Naive B cell (primary cell): ENCODE results near the gene ADRB1. TPM values are rescaled to one million over a fixed set of nuclear protein-coding genes. Genes with fewer than 3 reads are reported as not detected.
A peak's percentile ranks its signal among the peaks of the same experiment; 100 is the strongest.

Source experiments
- ATAC-seq, 2 donors: fragments of 150-1000 bp; cut with Tn5 transposase; 2 replicates each; pipeline ENCODE4 v1.10.0; 2021; ENCODE audit warnings: low read depth in 2 of 2, mild to moderate bottlenecking in 2 of 2, moderate library complexity in 2 of 2
- DNase-seq: peaks from one replicate; pipeline ENCODE4 v3.0.0; 2022
- H3K27ac Mint-ChIP-seq, 6 donors: one replicate each; pipeline ENCODE4 v1.8.0; 2020 to 2022; ENCODE audit warnings: mild to moderate bottlenecking in 6 of 6, mixed read lengths in 6 of 6, moderate library complexity in 5 of 6, inconsistent platforms in 2 of 6
- H3K27me3 Mint-ChIP-seq, 3 donors: one replicate each; pipeline ENCODE4 v1.8.0; 2021 to 2022; ENCODE audit warnings: mixed read lengths in 3 of 3, mild to moderate bottlenecking in 1 of 3
- H3K36me3 Mint-ChIP-seq, 2 donors: one replicate each; pipeline ENCODE4 v1.8.0; 2020 to 2022; ENCODE audit warnings: mixed read lengths in 2 of 2, inconsistent platforms in 1 of 2, mild to moderate bottlenecking in 1 of 2
- H3K4me1 Mint-ChIP-seq, 3 donors: one replicate each; pipeline ENCODE4 v1.8.0; 2020 to 2022; ENCODE audit warnings: mixed read lengths in 3 of 3, inconsistent platforms in 1 of 3, mild to moderate bottlenecking in 1 of 3, moderate library complexity in 1 of 3
- H3K4me3 Mint-ChIP-seq, 8 donors: one replicate each; pipeline ENCODE4 v1.8.0; 2020 to 2022; ENCODE audit warnings: mild to moderate bottlenecking in 8 of 8, mixed read lengths in 8 of 8, moderate library complexity in 8 of 8, inconsistent platforms in 2 of 8
- H3K9me3 Mint-ChIP-seq, 7 donors: one replicate each; pipeline ENCODE4 v1.8.0; 2020 to 2022; ENCODE audit warnings: mixed read lengths in 7 of 7, mild to moderate bottlenecking in 5 of 7, inconsistent platforms in 2 of 7, moderate library complexity in 1 of 7
- polyA plus RNA-seq, 6 donors: library from polyadenylated mRNA; unstranded; fragments of 300-500 nt; fragmentation: Illumina TruSeq; gene quantifications; one replicate each; pipeline ENCODE4 v1.2.3, GENCODE V29; 2021; ENCODE audit warnings: low read depth in 6 of 6

The ADRB1 gene
- polyA plus RNA-seq, 6 donors from 2014 or later, result 0.66 TPM; not detected in 5

- Mint-ChIP-seq H3K4me3 (peak overlapping the region in 4 of 8 donors; percentile 5 to 76 (median 29)), H3K27ac (peak overlapping the region in 3 of 6 donors; percentile 33 to 75 (median 33)), H3K36me3 (no peaks in the 10 kb centered on the region), H3K9me3 (no peaks in the 10 kb centered on the region), H3K27me3 (no peaks in the 10 kb centered on the region), H3K4me1 (peaks cover 21 to 50% (median 48%) of the 10 kb centered on the region in 3 donors)
- DNase-seq (no peak), ATAC-seq (no peak)
Measured at GRCh38 chr10:114070710-114071109, 27.0 kb downstream of the ADRB1 start.

GRCh38 chr10:114071178-114071577, 27.5 kb downstream of the ADRB1 start:
- Mint-ChIP-seq H3K9me3 (no peaks in the 10 kb centered on the region), H3K4me3 (no peak overlapping the region), H3K36me3 (no peaks in the 10 kb centered on the region), H3K27me3 (no peaks in the 10 kb centered on the region), H3K4me1 (peaks cover 21 to 52% (median 48%) of the 10 kb centered on the region in 3 donors), H3K27ac (peak overlapping the region in 1 of 6 donors; percentile 75)
- no peak for ATAC-seq
- DNase-seq, result no peak

GRCh38 chr10:114073395-114074186, 29.9 kb downstream of the ADRB1 start:
- Mint-ChIP-seq H3K27me3 (no peaks in the 10 kb centered on the region), H3K36me3 (no peaks in the 10 kb centered on the region), H3K4me1 (peaks cover 18 to 46% (median 44%) of the 10 kb centered on the region in 3 donors), H3K9me3 (no peaks in the 10 kb centered on the region), H3K27ac (no peak overlapping the region), H3K4me3 (peak overlapping the region in 5 of 8 donors; percentile 14 to 83 (median 27))
- ATAC-seq (peak; percentile 84 to 92), DNase-seq (peak; percentile 28)

- Mint-ChIP-seq H3K36me3 (no peaks in the 10 kb centered on the region), H3K27me3 (no peaks in the 10 kb centered on the region), H3K4me1 (peaks cover 20 to 45% (median 44%) of the 10 kb centered on the region in 3 donors), H3K4me3 (peak overlapping the region in 1 of 8 donors; percentile 25), H3K9me3 (no peaks in the 10 kb centered on the region), H3K27ac (no peak overlapping the region)
- ATAC-seq (no peak), DNase-seq (no peak)
Measured at GRCh38 chr10:114075093-114075492, 31.4 kb downstream of the ADRB1 start.

DNA sequence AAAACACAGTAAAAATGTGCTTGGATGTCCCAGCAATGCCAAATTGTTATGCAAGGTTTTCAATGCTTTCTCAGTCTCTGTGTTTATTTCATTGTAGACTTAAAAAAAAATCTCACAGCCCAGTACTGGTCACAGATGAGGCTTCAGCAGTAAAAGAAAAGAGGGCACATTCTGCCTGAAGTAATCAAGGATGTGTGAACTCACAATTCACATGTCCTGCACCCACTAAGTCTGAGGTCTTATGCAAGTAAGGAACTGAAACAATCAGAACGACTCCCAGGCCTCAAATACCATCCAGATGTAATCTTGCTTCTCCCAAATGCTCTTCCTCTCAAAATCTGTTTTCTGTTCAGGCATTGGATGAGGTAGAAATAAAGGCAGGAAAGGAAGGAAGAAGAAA, 33.7 kb downstream of the ADRB1 start:
- no peaks in the 10 kb centered on the region for H3K36me3 Mint-ChIP-seq
- H3K27ac Mint-ChIP-seq, result no peak overlapping the region
- no peaks in the 10 kb centered on the region for H3K27me3 Mint-ChIP-seq
- H3K9me3 Mint-ChIP-seq, result no peaks in the 10 kb centered on the region
- H3K4me1 Mint-ChIP-seq, result peaks cover 16 to 35% (median 27%) of the 10 kb centered on the region in 3 donors
- no peak overlapping the region for H3K4me3 Mint-ChIP-seq
- DNase-seq, result no peak
- peak in 1 of 2 donors; percentile 44 for ATAC-seq

GRCh38 chr10:114077815-114078219, 34.2 kb downstream of the ADRB1 start:
- Mint-ChIP-seq H3K36me3 (no peaks in the 10 kb centered on the region), H3K4me3 (no peak overlapping the region), H3K9me3 (no peaks in the 10 kb centered on the region), H3K27ac (peak overlapping the region in 2 of 6 donors; percentile 26 to 44), H3K4me1 (peaks cover 16 to 31% (median 25%) of the 10 kb centered on the region in 3 donors), H3K27me3 (no peaks in the 10 kb centered on the region)
- DNase-seq (no peak), ATAC-seq (no peak)

- H3K4me3 Mint-ChIP-seq, result peak overlapping the region in 1 of 8 donors; percentile 3
- H3K36me3 Mint-ChIP-seq, result no peaks in the 10 kb centered on the region
Measured at GRCh38 chr10:114078346-114078745, 34.7 kb downstream of the ADRB1 start.

DNA sequence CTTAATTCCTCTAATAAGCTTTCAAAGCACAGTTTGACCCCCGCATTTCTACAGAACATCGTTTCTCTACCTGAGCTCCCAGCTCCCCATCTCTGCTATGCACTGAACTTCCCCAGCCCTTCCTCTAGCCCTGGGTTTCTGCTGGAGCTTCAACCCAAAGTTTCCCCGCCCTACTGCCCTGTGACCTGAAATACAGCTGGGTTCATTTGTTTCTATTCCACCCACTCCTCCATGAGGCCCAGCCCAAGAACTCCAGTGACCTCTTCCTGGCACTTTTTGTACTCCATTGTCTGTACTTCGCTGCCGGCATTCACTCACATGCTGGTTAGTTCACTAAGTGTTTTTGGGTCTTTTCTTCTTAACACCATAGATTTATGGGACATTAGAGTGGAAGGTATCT, 35.8 kb downstream of the ADRB1 start:
- Mint-ChIP-seq H3K9me3 (no peaks in the 10 kb centered on the region), H3K27me3 (no peaks in the 10 kb centered on the region), H3K27ac (no peak overlapping the region), H3K4me1 (peaks cover 8 to 17% (median 16%) of the 10 kb centered on the region in 3 donors), H3K36me3 (no peaks in the 10 kb centered on the region), H3K4me3 (no peak overlapping the region)
- ATAC-seq (no peak), DNase-seq (no peak)

More at GRCh38 chr10:114078346-114078745, 34.7 kb downstream of the ADRB1 start:
- Mint-ChIP-seq H3K9me3 (no peaks in the 10 kb centered on the region), H3K27ac (no peak overlapping the region), H3K27me3 (no peaks in the 10 kb centered on the region), H3K4me1 (peaks cover 15 to 26% (median 24%) of the 10 kb centered on the region in 3 donors)
- no peak for DNase-seq
- ATAC-seq, result no peak

DNA sequence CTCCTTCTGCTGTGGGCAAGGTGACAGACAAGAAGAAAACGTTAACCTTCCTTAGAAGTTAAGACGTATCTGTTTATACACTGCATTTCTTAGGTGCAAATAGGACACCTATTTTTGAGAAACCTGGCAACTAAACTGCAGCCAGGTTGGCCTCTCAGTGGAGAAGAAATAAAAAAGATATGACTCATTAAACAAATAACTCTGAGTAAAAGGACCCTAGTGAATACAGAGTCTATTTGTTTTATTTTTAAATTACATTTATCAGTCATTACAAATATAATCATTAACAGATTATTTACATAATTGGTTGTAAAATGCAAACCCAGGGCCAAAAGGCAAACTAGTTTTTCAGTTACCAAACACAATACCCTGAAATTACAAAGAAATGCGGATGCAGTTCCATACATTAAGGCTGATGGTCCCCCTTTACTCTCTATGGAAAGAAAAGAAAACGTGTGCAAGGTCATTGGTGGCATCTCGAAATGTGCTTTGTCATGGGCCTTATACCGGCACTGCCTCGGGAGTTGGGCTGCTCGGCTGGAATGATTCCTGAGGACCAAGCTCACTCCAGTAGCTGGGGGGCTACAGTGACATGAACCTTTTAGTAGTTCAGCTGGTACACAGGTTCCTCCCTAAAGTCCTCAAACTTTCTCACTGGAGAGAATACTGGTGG, 38.4 kb downstream of the ADRB1 start:
- Mint-ChIP-seq H3K4me3 (no peak overlapping the region), H3K9me3 (no peaks in the 10 kb centered on the region), H3K27ac (no peak overlapping the region), H3K4me1 (peaks cover 7 to 12% (median 8%) of the 10 kb centered on the region in 3 donors), H3K27me3 (no peaks in the 10 kb centered on the region), H3K36me3 (no peaks in the 10 kb centered on the region)
- DNase-seq, result no peak
- no peak for ATAC-seq

GRCh38 chr10:114083040-114083439, 39.4 kb downstream of the ADRB1 start:
- no peak overlapping the region for H3K27ac Mint-ChIP-seq
- ATAC-seq, result no peak
- DNase-seq, result no peak
- H3K9me3 Mint-ChIP-seq, result no peaks in the 10 kb centered on the region
- no peaks in the 10 kb centered on the region for H3K27me3 Mint-ChIP-seq
- H3K36me3 Mint-ChIP-seq, result no peaks in the 10 kb centered on the region
- peaks cover 4 to 7% (median 5%) of the 10 kb centered on the region in 3 donors for H3K4me1 Mint-ChIP-seq
- H3K4me3 Mint-ChIP-seq, result no peak overlapping the region

DNA sequence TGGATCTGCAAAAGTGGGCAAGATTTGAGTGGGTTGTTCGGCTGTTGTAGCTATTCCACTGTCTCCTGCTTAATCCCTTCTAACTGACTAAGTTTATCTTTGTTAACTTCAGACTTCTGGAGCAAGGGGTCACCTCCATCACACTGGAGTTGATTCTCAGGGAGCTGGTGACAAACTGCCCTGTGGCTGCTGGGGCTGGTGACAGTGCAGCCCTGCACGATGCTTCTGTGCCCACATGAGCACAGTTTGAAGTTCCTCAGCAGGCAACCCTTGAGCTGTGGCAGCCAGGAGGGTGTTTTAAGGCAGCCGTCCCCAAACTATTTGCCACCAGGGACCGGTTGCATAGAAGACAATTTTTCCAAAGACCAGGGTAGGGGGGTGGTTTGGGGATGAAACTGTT, 40.5 kb downstream of the ADRB1 start:
- H3K4me1 Mint-ChIP-seq, result peaks cover 0 to 5% (median 5%) of the 10 kb centered on the region in 3 donors
- H3K36me3 Mint-ChIP-seq, result no peaks in the 10 kb centered on the region
- H3K9me3 Mint-ChIP-seq, result no peaks in the 10 kb centered on the region
- H3K27ac Mint-ChIP-seq, result no peak overlapping the region
- DNase-seq (no peak), ATAC-seq (no peak)
- H3K27me3 Mint-ChIP-seq, result no peaks in the 10 kb centered on the region
- no peak overlapping the region for H3K4me3 Mint-ChIP-seq

DNA sequence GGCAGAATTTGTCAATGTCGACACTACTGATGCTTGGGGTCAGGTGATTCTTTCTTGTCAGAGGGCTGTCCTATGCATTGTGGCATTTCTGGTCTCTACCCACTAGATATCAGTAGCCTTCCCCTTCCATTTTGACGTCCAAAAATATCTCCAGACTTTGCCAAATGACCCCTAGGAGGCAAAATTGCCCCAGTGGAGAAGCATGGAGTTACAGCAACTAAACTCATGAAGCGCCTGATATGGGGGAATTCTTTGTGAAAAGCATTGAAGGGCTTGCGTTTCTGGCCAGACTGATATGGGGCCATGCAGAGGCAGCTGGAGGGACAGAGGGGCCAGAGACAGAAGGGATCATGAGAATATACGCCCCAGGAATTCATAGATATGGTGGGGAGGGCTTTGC, 43.6 kb downstream of the ADRB1 start:
- Mint-ChIP-seq H3K36me3 (no peaks in the 10 kb centered on the region), H3K9me3 (no peaks in the 10 kb centered on the region), H3K27me3 (no peaks in the 10 kb centered on the region), H3K4me3 (no peak overlapping the region), H3K4me1 (peaks cover 0 to 5% (median 5%) of the 10 kb centered on the region in 3 donors), H3K27ac (no peak overlapping the region)
- no peak for ATAC-seq
- no peak for DNase-seq

GRCh38 chr10:114087655-114088054, 44.0 kb downstream of the ADRB1 start:
- Mint-ChIP-seq H3K36me3 (no peaks in the 10 kb centered on the region), H3K4me1 (peaks cover 0 to 5% (median 5%) of the 10 kb centered on the region in 3 donors), H3K4me3 (no peak overlapping the region), H3K27me3 (no peaks in the 10 kb centered on the region), H3K27ac (no peak overlapping the region), H3K9me3 (no peaks in the 10 kb centered on the region)
- ATAC-seq (no peak), DNase-seq (no peak)

DNA sequence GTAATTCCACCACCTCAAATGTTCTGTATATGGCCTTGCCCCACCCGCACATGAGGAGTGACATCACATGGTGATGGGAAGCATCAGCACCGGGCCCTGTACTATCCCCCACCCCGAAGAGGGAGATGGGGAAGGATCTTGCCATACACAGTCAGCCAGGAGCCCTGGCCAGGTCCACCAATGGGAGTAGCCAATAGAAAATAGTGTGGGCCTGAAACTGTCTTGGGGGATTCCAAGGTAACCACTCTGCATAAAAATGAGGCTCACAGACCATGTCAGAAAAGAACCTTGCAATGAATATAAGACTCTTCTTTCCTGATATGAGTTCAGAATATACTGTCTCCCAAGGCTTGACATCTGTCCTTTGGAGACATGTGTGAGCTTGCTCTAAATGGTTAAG, 51.1 kb downstream of the ADRB1 start:
- Mint-ChIP-seq H3K9me3 (peaks cover 0 to 5% (median 3%) of the 10 kb centered on the region in 7 donors), H3K36me3 (peaks cover 0 to under 1% of the 10 kb centered on the region in 2 donors), H3K4me3 (peak overlapping the region in 7 of 8 donors; percentile 42 to 85 (median 67)), H3K4me1 (peaks cover 41 to 58% (median 55%) of the 10 kb centered on the region in 3 donors), H3K27me3 (peaks cover 0 to under 1% (median 0%) of the 10 kb centered on the region in 3 donors), H3K27ac (peak overlapping the region in 2 of 6 donors; percentile 70 to 81)
- ATAC-seq (peak; percentile 23 to 26), DNase-seq (no peak)
